ENCODE data around the gene PAQR9.
A peak's percentile ranks its signal among the peaks of the same experiment; 100 is the strongest.

GRCh38 chr3:142993958-142994442, 30.5 kb upstream of the PAQR9 start:
- TF ChIP-seq, protein P1, sequence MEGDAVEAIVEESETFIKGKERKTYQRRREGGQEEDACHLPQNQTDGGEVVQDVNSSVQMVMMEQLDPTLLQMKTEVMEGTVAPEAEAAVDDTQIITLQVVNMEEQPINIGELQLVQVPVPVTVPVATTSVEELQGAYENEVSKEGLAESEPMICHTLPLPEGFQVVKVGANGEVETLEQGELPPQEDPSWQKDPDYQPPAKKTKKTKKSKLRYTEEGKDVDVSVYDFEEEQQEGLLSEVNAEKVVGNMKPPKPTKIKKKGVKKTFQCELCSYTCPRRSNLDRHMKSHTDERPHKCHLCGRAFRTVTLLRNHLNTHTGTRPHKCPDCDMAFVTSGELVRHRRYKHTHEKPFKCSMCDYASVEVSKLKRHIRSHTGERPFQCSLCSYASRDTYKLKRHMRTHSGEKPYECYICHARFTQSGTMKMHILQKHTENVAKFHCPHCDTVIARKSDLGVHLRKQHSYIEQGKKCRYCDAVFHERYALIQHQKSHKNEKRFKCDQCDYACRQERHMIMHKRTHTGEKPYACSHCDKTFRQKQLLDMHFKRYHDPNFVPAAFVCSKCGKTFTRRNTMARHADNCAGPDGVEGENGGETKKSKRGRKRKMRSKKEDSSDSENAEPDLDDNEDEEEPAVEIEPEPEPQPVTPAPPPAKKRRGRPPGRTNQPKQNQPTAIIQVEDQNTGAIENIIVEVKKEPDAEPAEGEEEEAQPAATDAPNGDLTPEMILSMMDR (IDR thresholded peaks at IDR 0.05), result peak; percentile 53 to 77 (median 70)
- no peak for TF ChIP-seq POLR2A (IDR thresholded peaks at IDR 0.05)
